ENCODE results near the gene TLR3.
"Not testable (repeated sequence)": the region's sequence is repeated elsewhere in the genome, so short reads cannot be mapped to it uniquely, and the experiment has no call there.

TLR3 gene

GRCh38 chr4:186050135-186050534 lies 18.8 kb upstream of the TLR3 start:
- DNase-seq = not testable (repeated sequence)

GRCh38 chr4:186051096-186051495 lies 17.9 kb upstream of the TLR3 start:
- DNase-seq = no peak

DNA sequence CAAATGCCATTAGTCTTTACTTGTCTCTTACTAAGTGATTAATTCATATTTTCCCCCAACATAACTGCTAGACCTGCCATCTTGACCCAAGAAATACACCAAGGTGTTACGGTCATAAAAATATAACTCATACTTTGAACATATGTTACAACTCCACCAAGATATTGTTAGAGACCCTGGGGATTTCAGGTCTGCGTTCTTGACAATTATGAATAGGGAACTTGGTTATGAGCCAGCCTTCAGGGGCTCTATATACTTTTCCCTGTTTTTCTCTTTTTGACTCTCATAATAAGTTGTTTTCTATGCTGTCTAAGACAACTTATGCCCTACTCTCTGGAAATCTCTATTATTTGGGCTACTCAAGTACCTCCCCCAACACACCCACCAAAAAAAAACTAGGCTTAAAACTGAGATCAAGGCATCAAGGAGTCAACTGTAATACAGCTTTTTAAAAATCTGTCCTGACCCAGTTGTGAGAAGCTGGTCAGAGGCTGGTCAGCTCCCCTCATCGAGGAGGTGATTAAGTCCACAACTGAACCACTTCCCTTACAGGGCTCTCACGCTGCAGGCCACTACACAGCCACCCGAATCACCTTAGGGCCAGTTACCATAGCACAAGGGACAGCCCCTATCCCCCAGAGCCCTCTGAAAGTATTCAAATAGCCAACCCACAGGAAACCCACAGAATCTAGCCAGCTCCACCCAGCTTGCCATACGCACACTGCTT lies 10.5 kb upstream of the TLR3 start:
- peak; percentile 11 to 16 for DNase-seq

DNA sequence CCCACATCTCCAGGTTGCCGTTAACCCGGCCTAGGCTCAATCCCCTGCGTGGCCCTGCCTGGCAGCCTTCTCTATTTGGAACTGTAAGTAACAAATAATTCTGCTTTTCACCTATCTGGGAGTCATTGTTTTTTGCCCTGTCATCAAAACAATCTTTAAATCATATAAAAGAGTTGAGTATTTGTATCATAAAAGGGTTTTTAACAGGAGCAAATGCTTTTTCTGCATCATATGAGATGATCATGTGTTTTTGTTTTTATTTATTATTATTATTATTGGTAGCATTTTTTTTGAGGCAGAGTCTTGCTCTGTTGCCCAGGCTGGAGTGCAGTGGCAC lies 10.0 kb upstream of the TLR3 start:
- DNase-seq = no peak

DNA sequence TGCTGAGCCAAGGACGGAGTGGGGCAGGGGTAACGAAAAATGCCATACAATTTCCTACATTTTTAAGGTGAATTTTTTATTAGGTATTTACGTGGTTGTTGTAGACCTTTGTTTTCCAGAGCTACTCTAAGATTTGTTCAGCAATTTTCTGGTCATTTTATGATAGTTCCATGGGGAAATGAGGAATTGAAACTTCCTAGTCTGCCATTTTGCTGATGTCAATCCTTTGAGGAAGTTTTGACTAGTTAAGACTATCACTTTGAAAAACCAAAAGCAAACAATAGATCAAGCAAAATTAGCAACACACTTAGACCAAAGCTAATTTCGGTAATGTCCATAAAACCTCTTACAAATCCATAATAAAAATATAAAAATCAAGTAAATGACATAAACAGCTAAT lies 7.0 kb upstream of the TLR3 start:
- no peak for DNase-seq

DNA sequence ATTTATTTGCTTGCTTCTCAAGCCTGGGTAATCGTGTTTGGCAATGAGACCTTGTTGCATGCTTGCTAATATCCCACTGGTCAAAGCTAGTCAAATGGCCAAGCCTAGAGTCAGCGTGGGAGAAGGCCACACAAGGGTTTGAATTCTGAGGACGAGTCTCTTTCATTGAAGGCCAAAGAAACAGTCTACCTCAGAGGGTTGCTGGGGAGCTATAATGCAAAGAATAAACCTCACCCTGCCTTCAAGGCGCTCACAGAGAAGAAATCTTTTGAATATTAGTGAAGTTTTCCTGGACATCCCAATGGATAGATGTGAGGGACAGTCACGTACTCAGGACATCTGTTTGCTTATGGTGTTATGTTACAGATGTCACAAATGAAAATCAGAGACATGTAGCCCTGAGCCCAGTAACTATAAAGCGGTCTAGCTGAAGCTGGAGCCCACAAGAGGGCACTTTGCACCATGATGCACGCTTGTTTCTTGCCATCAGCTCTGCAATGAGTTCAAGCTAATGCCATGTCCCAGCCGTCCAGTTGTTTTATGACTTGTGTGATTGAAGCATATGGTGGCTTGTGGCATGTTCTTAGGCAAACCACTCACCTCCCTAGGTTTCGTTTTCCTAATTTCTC lies 1.1 kb upstream of the TLR3 start:
- DNase-seq = peak; percentile 37 to 48

- DNase-seq = no peak
These were observed 773 bp downstream of the TLR3 start for GRCh38 chr4:186069729-186070128.

- DNase-seq = no peak
These were observed 3.6 kb downstream of the TLR3 start for GRCh38 chr4:186072516-186072915.

- DNase-seq = no peak
These were observed 5.2 kb downstream of the TLR3 start for GRCh38 chr4:186074189-186074588.

DNA sequence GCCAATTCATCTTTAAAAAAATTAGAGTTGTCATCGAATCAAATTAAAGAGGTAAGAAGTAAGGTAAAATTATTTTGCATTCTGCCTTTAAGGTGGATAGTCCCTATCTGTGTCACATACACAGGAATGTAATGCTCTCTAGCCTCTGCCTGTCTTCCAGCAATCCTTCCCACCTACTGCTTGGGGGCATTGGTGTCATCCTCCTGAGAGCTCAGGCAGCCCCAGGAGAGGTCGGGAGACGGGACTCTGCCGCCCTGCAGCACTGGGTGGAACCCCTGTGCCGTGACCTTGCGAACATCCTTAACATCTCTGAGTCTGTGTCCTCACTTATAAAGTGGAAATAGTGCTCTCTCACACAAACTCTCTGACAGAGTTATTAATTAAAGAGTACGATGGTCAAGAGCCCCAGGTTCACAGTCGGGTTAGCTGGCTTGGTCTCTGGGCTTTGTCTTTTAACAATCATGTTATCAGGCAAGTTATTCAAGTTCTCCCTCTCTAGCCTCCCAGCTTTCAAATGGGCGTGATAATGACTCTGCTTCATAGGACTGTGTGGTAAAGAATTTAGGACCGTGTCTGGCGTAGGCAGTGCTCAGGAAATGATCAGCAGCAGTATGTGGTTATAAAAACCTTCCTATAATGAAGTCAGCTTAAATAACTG lies 10.2 kb downstream of the TLR3 start:
- no peak for DNase-seq

- DNase-seq = no peak
These were observed 10.7 kb downstream of the TLR3 start for GRCh38 chr4:186079694-186080093.

- DNase-seq = no peak
These were observed 12.3 kb downstream of the TLR3 start for GRCh38 chr4:186081202-186081807.

DNA sequence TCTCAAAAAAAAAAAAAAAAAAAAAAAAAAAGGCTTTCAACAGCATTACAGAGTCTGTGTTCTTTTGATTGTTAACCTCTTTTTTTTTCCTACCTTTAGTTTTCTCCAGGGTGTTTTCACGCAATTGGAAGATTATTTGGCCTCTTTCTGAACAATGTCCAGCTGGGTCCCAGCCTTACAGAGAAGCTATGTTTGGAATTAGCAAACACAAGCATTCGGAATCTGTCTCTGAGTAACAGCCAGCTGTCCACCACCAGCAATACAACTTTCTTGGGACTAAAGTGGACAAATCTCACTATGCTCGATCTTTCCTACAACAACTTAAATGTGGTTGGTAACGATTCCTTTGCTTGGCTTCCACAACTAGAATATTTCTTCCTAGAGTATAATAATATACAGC lies 13.3 kb downstream of the TLR3 start:
- no peak for DNase-seq

DNA sequence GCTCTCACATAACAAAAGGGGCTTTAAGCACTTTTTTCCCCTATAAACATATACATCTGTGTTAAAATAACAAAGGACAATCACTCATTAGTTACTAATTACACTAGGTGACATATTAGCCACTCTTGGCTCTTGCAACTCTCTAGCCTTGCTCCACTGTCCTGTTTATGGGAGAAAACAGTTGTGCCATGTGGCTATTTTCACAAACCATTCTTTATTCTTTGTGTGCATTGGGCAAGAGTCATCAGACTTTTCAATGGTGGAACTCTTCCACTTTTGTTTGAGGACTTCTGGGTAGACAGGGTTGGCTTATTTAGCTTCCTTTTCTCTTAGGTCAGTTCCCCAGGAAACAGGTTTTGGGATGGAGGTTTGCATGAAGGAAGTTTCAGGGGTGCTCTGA lies 19.6 kb downstream of the TLR3 start:
- DNase-seq = no peak

DNA sequence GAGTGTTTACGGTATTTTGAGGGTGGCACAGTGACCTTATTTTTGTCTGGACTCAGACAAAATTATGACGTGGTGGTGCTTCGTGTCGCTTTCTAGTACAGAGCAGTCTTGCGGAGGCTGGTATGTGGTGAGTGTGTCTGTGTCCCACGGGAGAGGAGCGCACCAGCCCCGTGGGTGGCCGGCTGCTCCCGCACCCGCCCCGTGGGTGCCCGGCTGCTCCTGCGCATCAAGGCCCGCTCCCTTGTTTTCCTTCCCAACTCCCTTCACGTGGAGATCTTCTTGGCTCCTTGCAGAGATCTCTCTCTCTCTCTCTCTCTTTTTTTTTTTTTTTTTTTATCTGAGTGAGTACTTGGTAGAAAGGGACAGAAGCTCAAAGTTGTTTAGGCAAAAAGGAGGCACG lies 23.3 kb downstream of the TLR3 start:
- DNase-seq = no peak

DNA sequence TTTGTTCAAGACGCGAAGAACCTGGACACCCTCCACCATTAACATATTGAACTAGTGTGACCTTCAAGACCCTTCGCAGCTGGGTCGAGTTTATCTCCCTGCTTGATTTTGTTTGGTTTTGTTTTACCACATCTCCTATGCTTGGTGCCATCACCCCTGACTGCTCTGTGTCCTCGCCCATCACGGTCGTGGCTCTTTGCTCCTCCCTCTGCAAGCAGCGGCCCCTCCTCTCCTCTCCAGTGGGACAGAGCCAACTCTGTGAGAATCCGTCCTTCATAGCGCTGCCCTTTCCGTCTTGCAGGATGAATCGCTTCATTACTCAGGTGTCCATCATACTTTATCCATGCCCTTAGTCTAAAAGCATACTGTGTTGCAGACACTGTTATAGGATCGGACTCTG lies 26.4 kb downstream of the TLR3 start:
- no peak for DNase-seq

DNA sequence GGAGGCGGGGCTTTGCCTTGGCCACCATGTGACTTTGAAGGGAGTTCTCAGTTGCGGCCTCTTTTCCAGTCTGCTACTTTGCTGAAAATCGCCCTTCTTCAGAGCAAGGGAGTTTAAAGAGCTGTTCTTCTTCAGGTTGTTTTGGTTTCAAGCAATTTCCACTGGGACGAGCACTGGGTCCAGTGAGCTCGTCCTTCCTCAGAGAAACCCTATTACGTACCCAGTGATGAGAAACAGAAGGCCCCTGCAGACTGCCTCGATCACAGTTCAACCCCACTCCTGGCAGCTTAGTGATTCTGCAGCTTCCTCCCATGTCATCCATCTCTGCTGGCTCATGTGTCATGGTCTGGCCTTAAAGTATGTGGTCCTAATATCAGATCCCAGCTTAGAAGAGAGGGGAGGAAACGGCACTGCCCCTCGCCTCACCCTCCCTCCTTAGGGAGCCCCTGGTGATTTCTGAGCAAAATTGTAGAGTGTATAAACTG lies 27.8 kb downstream of the TLR3 start:
- DNase-seq = no peak

- no peak for DNase-seq
These were observed 28.4 kb downstream of the TLR3 start for GRCh38 chr4:186097386-186097785.

DNA sequence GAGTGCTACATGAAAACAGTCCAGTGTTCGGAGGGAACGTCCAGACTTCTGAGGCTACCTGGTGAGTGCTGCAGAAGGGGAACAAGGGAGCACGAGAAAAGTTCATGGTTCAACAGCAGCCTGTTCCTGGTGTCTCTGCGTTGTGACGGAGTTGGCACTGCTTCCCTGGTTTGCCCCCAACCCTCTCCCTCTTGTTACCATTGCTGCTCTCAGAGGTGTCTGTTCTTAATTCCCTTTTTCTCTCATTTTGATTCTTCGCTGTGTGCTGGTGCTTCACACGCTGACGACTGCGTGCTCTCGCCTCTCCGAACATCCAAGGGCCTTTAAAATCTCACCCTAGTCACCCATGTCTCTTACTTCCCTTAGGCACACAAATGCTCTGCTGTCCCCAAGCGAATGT lies 34.0 kb downstream of the TLR3 start:
- DNase-seq = no peak

- DNase-seq = peak; percentile 33 to 37
These were observed 35.3 kb downstream of the TLR3 start, which contains the start of gene FAM149A for GRCh38 chr4:186104114-186104889. TSS of gene FAM149A (plus strand) at chr4:186104704.

GRCh38 chr4:186104890-186105646 lies 36.1 kb downstream of the TLR3 start:
- DNase-seq = no peak

GRCh38 chr4:186105647-186106321 lies 36.8 kb downstream of the TLR3 start:
- DNase-seq = no peak
